HG02885 (cell line): ENCODE results near the gene GUCY1A2.

Experiments used
- ATAC-seq: cut with Tn5 transposase; IDR thresholded peaks from one replicate; pipeline ENCODE4 v1.9.1; 2021; ENCODE audit warnings: mild to moderate bottlenecking; ENCODE audit not compliant: unreplicated experiment, poor library complexity

The GUCY1A2 gene

DNA sequence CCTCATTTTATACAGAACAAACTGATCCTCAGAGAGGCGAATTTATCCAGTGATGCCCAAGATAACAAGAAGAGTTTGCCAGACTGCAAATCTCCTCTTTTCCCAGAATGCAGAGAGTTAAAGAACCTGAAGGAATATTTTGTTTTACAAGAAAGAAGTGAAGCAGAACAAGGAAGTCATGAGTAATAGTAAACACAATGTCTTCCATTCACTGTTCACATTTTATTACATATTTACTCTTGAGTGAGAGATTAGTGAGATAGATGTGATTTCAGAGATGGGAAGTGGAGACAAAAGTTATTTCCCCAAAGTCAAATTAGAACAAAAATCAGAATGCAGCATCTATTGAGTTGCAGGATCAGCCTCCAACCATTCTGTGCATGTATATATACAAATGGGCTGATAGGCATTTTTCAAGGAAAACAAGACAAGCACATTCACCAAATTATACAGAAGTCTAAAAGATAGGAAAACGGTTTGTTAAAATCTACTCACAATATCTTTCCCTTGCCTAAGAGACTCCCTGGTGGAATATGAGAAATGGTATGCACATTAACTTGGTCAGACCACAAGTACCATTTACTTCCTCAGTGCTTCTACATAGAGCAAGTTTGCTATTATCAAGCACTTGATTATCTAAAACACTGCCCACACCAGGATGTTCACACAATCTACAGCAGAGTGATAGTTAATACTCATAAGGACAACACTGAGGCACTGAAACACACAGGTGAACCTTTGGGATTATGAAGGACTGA, 12.0 kb downstream of the GUCY1A2 start:
- no peak for ATAC-seq

DNA sequence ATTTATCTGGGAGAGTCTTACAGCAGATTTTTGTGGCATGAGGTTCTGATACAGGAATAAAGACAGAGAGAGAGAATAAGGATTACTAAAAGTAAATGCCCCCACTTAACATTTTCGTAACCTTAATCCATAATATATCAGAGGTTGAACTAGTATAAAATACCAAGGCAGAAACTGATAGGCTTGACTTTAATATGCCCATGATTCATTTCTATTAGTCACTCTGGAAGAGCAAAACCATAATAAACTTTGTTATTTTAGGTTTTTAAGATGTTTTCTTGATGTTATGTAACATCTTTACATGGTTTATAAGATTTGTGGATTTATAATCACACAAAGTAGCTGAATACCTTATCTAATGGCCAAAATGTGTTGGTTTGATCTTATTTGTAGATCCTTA, 19.1 kb downstream of the GUCY1A2 start:
- no peak for ATAC-seq

DNA sequence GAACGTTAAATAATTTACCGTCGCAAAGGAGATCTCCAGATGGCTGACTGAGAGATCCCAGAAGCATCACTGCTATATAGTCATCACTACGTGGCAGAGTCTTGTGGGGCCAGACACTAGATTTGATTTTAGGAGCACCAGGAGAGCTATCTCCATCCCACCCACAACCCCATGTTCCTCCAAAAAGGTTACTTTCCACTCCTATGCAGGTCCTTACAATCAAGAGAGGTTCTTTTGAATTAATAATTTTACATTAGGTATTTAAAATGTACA, 19.4 kb downstream of the GUCY1A2 start:
- no peak for ATAC-seq

DNA sequence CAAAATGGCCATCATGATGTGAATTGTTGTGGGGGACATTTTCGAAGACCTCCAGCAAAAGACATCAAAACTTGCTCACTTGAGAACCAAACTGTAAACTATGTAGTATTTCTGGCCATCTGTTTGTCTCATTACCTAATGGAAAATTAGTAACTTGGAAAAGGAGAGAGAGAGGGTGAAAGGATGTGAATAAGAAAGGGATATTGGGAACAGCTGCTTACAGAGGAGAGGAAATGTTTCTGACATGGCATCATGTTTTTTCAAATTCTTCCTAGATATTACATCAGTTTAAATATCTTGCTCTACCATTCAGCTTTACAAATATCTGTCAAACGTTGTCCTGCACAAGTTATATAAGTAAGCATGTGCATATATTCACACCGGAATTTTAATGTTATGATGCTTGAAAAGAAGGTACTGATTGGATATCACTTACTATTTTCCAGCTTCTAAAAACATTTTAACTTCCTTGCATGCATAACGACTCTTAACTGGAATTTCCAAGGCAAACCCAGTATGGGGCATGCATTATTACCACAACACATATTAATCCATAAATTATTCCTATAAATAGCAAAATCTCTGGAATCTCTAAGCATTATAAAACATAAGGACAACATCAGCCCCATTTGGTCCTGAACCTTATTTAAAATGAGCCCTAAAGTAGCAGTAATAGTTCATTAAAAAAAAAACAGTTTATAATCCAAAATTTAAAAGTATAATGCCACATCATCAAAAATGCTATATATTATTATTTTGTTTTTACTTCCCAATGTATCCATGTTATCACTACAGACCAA, 20.0 kb downstream of the GUCY1A2 start:
- no peak for ATAC-seq

DNA sequence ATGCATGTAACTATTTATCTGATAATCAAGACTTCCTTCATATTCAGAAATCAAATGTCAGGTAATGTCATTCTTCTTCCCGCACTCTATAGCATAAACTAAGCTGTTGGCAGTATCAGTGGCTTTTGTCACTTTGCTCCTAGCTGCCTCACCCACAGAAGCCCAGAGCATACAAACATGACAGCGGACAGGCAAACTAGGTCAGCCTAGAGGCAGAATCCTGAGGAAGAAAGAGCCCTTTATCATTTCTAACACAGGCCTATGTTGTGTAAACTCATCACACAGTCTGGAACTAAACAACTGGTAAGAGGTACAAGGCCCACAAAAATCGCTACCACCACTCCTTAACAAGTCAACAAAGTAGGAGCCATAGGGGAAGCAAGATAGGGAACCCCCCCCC, 21.0 kb downstream of the GUCY1A2 start:
- ATAC-seq, result no peak

DNA sequence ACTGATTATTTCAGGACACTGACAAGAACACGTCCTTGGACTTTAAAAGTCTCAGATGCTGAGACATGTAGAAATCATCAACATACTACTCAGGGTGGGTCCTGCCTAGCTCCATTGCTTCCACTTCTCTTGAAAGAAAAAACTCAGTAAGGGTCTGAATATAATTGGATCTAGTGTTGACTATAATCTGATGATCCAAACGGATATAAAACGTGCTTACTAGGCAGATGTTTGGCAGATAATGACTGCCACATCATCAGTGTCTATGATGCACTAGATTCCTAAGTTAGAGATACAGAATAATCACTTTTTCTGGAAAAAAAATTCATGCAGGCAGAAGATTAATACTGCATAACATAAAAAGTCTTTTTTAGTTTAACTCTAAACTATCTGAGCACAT, 21.6 kb downstream of the GUCY1A2 start:
- no peak for ATAC-seq

DNA sequence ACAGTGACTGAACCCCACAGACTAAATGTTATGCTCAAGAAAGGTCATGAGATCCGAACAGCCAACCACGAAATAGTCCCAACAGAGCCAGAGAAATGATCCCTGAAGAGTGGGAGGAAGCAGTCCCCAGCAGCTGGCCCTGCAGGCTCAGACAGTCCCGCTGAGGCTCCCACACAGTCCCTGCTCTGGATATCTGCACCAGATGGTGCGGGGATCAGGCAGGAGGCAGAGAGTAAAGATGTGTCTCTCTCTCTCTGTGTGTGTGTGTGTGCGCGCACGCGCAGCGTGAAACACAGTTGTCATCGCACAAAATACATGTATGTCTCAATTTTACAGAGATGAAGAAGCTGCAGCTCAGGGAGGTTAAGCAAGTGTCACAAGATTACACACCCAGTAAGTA, 27.9 kb downstream of the GUCY1A2 start:
- no peak for ATAC-seq

DNA sequence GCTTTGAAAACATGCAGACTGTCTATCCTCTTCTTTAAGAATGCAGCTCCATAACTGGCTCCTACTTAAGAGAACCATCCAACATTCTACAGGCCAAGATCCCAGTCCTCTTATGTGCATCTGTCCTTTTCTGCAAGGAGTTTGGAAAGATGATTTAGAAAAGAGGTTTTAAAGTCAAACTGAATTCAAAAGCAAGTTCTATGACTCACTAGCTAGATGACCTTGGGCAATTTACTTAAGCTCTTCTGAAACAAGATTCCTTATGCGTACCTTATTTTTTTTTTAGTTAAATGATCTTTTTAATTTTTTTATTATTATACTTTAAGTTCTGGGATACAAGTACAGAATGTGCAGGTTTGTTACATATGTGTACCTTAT, 29.2 kb downstream of the GUCY1A2 start:
- ATAC-seq, result no peak

DNA sequence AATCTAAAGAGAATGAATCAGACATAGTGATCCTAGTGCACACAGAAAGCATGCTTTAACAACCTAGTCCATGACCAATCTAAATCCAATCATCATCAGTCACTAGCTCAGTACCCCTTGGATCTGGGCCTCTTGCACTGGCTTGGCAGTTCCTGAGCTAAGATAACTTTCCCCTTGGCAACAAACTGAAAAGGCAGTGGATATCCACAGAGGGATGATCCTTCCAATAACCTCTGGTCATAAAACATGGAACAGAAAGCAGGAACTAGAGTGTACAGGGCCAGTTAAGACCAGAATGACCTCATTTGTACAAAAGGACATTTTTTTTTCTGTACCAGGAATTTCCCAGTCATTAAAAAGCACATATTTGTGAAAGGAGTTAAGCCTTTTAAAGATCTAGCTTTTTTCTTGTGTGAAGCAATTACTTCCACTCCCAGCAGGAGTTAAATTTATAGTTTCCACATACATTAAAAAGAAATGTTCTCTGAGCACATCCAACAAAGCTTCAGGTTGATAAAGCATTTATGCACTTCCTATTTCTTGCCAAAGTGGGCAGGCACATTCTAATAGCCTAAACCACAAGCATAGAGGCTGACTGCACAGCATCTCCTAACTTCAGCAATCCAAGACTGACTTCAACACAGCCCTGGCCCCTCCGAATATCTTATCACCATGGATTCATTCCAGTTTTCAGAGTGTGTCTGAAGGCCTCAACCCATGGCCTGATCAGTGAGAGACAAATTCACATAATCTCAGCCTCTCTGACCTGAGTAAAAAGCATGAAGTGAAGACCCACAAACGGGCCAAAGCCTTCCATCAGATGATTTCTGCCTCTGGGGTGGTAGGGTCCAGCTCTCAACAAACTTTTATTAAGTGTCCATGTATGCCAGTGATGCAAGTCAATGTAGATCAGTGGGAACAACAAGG, 29.9 kb downstream of the GUCY1A2 start:
- ATAC-seq, result peak; percentile 61

DNA sequence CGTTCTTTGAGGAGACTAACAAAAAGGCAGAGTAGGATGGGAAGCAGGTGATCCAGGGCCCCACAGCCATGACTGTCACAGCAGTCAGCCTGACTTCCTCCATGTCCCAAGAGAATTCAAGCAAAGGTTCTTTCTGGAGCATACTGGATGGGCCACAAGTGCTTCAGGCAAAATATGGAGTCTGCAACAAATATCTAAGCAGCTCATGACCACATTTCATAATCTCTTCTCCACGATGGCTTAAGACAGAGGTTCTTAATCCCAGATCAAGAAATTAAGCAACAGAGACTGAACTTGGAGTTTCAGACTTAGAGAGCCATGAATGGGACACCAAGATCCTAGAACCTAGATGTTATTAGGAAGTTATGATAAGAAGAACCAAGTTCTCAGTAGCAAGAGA, 31.6 kb downstream of the GUCY1A2 start:
- no peak for ATAC-seq

DNA sequence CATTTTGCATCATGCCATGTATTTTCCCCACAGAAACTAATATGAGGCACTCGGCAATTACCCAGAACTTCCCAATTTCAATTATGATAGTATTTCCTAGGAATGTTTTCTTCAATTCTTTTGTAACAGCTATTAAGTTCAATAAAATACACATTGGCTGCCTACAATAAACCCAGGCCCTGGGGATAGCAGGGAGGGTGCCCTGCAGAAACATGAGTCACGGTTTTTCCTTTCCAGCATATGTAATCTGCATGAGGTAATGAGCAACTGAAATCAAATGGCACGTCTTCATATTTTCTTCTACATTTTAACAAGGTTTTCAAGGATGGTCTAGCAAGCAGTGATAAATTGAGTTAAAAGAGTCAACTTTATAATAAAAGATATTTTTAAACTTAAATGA, 32.0 kb downstream of the GUCY1A2 start:
- no peak for ATAC-seq

DNA sequence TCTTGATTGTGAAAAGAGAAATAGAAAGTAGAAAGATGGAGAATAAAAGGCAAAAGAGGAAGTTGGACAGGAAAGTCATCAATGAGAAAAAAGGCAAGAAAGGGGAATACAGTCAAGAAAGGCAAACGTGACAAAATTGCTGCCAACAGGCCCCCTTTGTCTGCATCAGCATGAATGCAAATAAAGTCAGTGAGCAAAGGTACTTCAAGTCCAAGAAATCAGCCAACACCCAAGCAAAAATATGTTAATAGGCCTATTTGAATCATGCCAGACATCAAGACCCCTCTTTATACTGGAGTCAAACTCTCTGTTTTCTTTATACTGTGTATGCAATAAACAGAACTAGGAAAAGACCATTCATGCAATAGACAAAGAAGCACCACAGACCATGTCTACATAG, 34.3 kb downstream of the GUCY1A2 start:
- ATAC-seq, result no peak

DNA sequence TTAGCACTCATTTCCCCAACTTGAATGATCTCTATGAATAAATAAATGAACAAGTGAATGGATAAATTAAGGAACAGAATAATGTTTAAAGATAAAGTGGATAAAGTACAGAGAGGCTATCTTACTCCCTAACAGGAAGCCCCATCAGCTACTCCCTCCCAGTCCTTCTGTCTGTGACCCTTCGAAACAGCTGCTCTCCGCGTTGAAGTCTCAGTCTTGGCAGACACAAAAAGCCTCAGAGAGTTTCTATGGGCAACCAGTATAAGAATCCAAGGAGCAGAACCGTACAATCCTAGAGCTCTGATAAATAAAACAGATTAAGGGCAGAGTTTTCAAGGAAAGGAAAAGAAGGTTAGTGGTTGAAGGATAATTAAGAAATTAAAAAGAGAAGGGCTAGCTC, 35.0 kb downstream of the GUCY1A2 start:
- no peak for ATAC-seq

DNA sequence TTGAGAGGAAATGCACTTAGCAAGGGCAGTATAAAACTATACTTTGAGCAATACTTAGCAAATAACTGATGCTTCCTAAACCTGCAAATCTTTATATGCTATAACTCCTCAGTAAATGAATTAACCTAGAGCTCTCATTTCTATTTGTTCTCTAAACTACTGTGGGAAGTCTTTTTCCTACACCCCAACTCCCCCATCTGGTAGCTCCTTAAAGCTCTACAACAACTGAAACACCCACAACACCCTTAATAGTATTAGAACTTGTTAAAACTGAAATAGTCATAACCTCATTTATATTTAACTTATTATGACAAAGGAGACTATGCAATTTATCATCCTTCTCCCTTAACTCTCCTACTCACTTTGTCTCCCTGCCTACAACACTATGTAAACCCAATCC, 43.4 kb downstream of the GUCY1A2 start:
- no peak for ATAC-seq

DNA sequence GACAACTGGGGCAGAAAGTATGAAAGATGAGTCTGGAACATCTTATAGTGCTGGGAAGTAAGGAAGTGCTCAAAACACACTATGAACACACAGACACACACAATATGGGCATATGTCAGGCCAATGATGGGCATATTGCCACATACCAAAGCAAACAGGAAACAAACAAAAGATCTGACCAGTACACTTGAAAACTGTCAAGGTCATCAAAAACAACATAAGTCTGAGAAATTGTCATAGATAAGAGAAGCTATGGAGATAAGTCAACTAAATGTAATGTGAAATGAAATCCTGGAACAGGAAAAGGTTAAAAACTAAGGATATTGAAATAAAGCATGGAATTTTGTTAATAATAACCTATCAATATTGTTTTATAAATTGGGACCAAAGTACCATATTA, 46.4 kb downstream of the GUCY1A2 start:
- ATAC-seq, result no peak

DNA sequence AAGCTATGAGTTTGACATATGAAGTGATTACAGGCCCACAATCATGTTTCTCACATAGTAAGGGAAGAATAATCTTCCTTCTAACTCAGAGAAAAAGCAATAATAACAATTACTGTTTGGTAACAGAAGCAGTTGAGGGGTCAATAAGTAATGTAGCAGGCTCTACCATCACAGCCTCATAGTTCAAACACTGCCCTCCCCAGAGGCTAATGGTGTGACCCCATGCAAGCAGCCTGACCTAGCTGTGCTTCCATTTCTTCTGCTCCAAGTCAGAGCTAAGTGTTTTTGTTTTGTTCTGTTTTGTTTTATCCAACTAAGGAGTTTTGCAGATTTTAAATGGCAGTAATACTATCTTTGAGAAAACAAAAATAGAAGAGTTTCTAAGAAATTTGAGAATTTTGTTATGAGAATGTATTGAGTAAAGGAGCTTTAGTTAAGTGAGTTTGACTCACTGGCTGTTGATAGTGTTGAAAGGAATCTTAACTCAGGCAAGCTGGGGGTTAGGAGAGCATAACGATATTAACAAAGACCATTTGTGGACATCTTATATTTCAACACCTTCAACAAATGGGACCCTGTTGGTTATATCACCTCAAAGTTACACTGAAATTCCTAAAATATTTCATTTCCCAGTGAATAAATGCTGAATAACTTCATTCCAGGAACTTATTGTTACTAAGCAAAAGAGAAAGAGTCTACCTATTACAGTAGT, 48.5 kb downstream of the GUCY1A2 start:
- no peak for ATAC-seq

DNA sequence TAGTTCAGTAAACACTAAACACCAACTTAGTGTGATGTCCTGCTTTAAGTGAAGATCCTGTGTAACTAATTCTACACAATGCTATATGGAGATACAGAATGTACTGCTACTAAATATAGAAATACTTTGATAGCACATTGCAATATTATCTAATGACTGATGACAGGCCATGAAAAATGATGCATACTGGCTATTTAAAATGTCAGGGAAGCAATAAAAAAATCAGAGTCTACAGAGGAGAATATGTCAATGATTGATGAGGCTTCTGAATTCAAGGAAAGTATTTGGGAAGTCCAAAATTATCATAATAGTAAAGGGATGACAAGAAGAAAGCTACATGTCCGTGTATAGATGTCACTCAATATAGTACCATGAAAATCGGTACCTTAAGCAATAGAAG, 55.3 kb downstream of the GUCY1A2 start:
- ATAC-seq, result no peak

DNA sequence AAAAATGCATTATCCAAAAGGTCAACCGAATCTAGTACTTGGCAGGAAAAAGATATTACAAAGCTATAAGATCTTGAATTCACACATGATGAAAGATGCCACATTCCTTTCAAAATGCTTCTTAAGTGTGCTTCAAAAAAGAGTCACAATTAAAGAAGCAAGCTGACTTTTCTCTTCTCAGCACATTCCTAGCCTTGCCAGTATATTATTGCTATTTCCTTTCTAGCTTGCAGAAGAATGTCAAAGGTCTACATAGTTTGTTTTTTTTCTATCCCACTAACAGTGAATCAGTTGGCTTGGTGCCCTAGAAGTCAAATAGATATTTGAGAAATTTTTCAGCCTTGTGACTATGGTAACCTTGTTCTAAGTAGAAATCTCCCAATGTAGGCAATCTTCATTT, 56.8 kb downstream of the GUCY1A2 start:
- no peak for ATAC-seq

DNA sequence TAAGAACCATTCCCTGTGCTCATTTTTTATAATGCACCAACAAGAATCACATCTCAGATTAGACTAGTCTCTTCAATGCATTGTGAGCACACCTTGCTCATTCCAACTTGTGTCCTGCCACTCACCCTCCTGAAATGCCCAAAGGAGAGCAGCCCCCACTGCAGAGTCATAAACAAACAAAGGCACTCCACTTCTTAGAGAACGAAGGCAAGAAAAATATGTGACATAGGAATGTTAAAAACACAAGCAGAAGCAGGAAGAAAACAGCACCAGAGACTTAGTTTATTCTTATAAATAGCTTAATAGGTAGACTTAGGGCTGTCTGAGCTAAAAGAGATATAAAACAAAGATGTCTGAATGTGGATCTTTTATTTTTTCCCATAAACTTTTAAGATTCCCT, 57.2 kb downstream of the GUCY1A2 start:
- ATAC-seq, result no peak

DNA sequence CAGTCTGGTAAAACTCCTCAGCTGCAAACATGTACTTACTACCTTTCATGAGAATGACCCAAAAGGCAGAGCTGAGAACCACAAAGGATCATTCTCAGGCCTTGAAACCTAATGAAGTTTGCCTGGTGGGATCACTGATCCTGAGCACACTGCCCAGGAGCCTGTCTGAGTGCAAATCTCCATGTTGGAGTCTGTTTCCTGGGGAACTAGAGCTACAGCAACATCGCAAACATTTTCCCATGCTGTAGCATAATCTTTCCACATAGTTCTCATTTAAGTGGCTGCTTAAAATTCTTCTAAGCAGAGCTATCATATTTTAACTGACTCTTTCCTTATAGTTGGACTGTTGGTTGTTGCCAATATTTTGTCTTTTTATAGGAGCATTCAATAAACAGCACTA, 58.5 kb downstream of the GUCY1A2 start:
- no peak for ATAC-seq

DNA sequence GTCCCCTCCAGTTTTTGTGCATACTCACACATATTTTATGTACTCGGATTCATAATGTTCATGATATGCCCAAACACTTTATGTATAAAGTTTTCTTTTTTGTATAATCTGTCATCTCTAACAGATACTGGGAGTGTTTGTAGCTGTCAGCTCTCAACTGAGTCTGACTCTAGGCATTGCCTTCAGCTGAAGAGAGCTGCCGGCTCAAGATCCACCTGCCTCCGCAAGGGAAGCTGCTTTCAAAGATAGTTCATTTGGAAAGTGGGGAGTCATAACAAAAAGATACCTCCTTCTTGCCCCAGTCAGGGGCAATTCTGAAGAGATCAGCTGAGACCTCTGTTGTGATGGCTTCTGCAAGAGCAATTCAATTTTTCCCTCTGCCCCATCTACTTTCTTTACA, 58.9 kb downstream of the GUCY1A2 start:
- ATAC-seq, result no peak
